GM23248 (cell line): ENCODE data around the gene DHFR2. TPM values are rescaled to one million over a fixed set of nuclear protein-coding genes. Genes with fewer than 3 reads are reported as not detected.

Experiments
- DNase-seq: peaks from one replicate; pipeline ENCODE4 v3.0.0-alpha.2; 2015
- H2AFZ ChIP-seq: fragments of 200-600 bp; sonication (generic); 2 replicates; pipeline ENCODE4 v1.6.1; 2016; ENCODE audit warnings: antibody characterized with exemption
- H3F3A ChIP-seq: fragments of 200-600 bp; sonication (generic); 2 replicates; pipeline ENCODE4 v1.6.1; 2016; ENCODE audit warnings: mild to moderate bottlenecking, antibody characterized with exemption, mixed run types; ENCODE audit not compliant: insufficient read depth
- H3K27ac ChIP-seq: fragments of 200-600 bp; sonication (generic); 2 replicates; pipeline ENCODE4 v1.5.1; 2016; ENCODE audit warnings: mild to moderate bottlenecking
- H3K27me3 ChIP-seq: fragments of 200-600 bp; sonication (generic); replicated peaks from 2 replicates; pipeline ENCODE4 v1.6.1; 2016; ENCODE audit warnings: mild to moderate bottlenecking; ENCODE audit not compliant: insufficient read depth
- H3K36me3 ChIP-seq: fragments of 200-600 bp; sonication (generic); 2 replicates; pipeline ENCODE4 v1.6.1; 2016; ENCODE audit warnings: low read depth, mild to moderate bottlenecking
- H3K4me1 ChIP-seq: fragments of 200-600 bp; sonication (generic); 2 replicates; pipeline ENCODE4 v1.6.1; 2016; ENCODE audit warnings: mild to moderate bottlenecking; ENCODE audit not compliant: insufficient read depth
- H3K4me2 ChIP-seq: fragments of 200-600 bp; sonication (generic); one replicate; pipeline ENCODE4 v1.6.1; 2016; ENCODE audit warnings: mild to moderate bottlenecking; ENCODE audit not compliant: unreplicated experiment
- H3K4me3 ChIP-seq: fragments of 200-600 bp; sonication (generic); 2 replicates; pipeline ENCODE4 v1.5.1; 2016; ENCODE audit warnings: mild to moderate bottlenecking
- H3K79me2 ChIP-seq: fragments of 200-600 bp; sonication (generic); 2 replicates; pipeline ENCODE4 v1.6.1; 2016; ENCODE audit warnings: mild to moderate bottlenecking; ENCODE audit not compliant: insufficient read depth
- H3K9ac ChIP-seq: fragments of 200-600 bp; sonication (generic); 2 replicates; pipeline ENCODE4 v1.6.1; 2016; ENCODE audit warnings: mild to moderate bottlenecking
- H3K9me2 ChIP-seq: fragments of 200-600 bp; sonication (generic); 2 replicates; pipeline ENCODE4 v1.6.1; 2016; ENCODE audit warnings: mixed run types, mild to moderate bottlenecking, moderate library complexity; ENCODE audit not compliant: insufficient read depth
- H3K9me3 ChIP-seq: fragments of 200-600 bp; sonication (generic); one replicate; pipeline ENCODE4 v1.6.1; 2017; ENCODE audit warnings: low read depth
- H4K20me1 ChIP-seq: fragments of 200-600 bp; sonication (generic); 2 replicates; pipeline ENCODE4 v1.6.0; 2016; ENCODE audit not compliant: insufficient read depth
- EZH2 ChIP-seq: fragments of 200-600 bp; sonication (generic); IDR thresholded peaks from 2 replicates; pipeline ENCODE4 v1.6.1; 2018; ENCODE audit warnings: antibody characterized with exemption, mild to moderate bottlenecking; ENCODE audit not compliant: insufficient read depth, poor library complexity, severe bottlenecking
- EZH2phosphoT487 ChIP-seq: fragments of 200-600 bp; sonication (generic); IDR thresholded peaks from 2 replicates; pipeline ENCODE4 v1.6.1; 2018; ENCODE audit warnings: antibody characterized with exemption, moderate library complexity, mild to moderate bottlenecking, low read depth; ENCODE audit not compliant: insufficient read depth
- WGBS, 2 experiments: methylation state at CpG; one replicate each; pipeline ENCODE4 v1.1.6; 2015 to 2017; ENCODE audit warnings: low lambda C conversion rate in 2 of 2, low coverage in 1 of 2; ENCODE audit errors: missing lambda C conversion rate in 2 of 2; 5-methylcytosine and 5-hydroxymethylcytosine counted together
- in situ Hi-C: fragments of 300-500 bp; cut with MboI; formaldehyde crosslinking; loops from 2 replicates; pipeline ENCODE4 v1.15.0; 2020
- polyA plus RNA-seq: library from polyadenylated mRNA; unstranded; fragments of >200 nt; fragmentation: Nextera tagmentation; extraction: Ambion mirVana; gene quantifications from 2 replicates; pipeline ENCODE4 v1.2.1, GENCODE V29; 2016
- total RNA-seq: library from RNA; depleted of rRNA; stranded (reverse); fragments of >200 nt; shearing (Covaris generic); gene quantifications from 2 replicates; pipeline ENCODE4 v1.2.3, GENCODE V29; 2014

Gene DHFR2
- total and polyA plus RNA-seq, 2 experiments from 2014 or later = 3.9 to 4.1 TPM

DNA sequence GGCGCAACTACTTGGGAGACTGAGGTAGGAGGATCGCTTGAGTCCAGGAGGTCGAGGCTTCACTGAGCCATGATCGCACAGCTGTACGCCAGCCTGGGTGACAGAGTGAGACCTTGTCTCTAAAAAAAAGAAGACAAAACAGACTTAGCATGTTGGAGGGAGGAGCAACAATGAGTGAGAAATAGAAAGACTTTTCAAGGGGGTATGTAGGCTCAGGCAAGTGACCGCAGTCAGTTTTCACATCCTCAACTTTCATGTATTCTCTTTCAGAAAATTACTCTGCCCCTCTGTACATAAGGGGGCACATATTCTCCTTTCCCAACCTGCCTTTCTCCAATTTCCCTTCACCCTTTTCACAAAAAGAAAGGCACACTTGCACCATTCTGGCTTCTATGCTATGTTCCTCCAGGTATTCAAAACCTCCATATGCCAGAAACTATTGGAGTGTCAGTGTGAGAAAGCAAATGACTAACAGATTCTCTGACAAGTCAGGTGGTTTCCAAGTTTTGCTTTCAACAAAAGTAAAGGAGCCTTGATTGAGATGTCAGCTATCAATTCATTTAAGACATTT, 7.7 kb upstream of the DHFR2 start:
- H2AFZ ChIP-seq = no peak overlapping the region
- TF ChIP-seq EZH2phosphoT487 = no peak
- TF ChIP-seq EZH2 = no peak
- no peak overlapping the region for H3K9ac ChIP-seq
- in situ Hi-C loops = no loop called here
- H3K79me2 ChIP-seq = peaks cover 60% of the 10 kb centered on the region
- no peaks in the 10 kb centered on the region for H4K20me1 ChIP-seq
- WGBS, 2 experiments = 95 to 97% methylated on average over 6 of the region's 6 CpGs
- H3K9me2 ChIP-seq = no peaks in the 10 kb centered on the region
- H3K4me2 ChIP-seq = no peak overlapping the region
- no peak for DNase-seq
- H3K27ac ChIP-seq = no peak overlapping the region
- no peaks in the 10 kb centered on the region; the same call in 1 of the 2 replicates for H3K4me1 ChIP-seq
- no peaks in the 10 kb centered on the region for H3K36me3 ChIP-seq
- no peaks in the 10 kb centered on the region for H3K9me3 ChIP-seq
- no peak overlapping the region for H3K4me3 ChIP-seq
- 0 out of 2 replicates have a peak, but pooled peaks cover 7% of the 10 kb centered on the region for H3F3A ChIP-seq
- no peaks in the 10 kb centered on the region for H3K27me3 ChIP-seq

DNA sequence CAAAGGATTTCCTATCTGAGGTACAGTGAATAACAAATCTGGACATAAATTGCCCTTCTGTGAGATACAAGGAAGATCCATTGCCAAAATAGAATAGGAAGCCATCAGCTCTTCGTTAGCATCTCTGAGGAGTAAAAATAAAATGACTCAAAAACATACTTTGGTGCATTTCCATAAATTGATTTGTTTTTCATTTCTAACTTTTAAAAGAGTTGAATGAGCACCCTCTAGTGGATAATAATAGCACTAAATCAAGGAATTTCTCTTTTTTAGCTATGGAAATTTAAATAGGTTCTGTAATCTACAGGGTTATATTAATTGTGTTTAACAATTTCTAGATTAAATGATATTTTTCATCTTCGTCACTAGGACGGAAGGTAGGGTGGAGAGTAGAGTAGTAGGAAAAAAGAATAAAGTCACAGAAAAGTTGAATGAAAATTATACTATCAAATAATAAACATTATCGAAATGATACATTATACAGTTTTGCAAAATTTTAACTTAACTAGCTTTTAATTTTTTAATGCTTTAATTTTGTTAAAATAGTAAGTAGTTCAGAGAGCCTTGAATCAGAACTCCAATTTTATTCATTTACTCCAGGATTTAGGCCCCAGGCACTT, 6.6 kb upstream of the DHFR2 start:
- WGBS, 2 experiments = 19 to 21% methylated on average over 4 of the region's 4 CpGs
- Histone ChIP-seq H3K27me3 (no peaks in the 10 kb centered on the region), H3K9me2 (no peaks in the 10 kb centered on the region), H2AFZ (peak overlapping the region; percentile 65), H3K79me2 (peaks cover 60% of the 10 kb centered on the region), H3K36me3 (no peaks in the 10 kb centered on the region), H3K4me3 (no peak overlapping the region), H3F3A (no peaks in the 10 kb centered on the region), H3K27ac (peak overlapping the region; percentile 7; the same call in 1 of the 2 replicates), H3K9me3 (no peaks in the 10 kb centered on the region), H3K4me1 (peaks cover 2% of the 10 kb centered on the region), H3K9ac (no peak overlapping the region; the same call in 1 of the 2 replicates), H4K20me1 (no peaks in the 10 kb centered on the region), H3K4me2 (no peak overlapping the region)
- in situ Hi-C loops = no loop called here
- DNase-seq = peak; percentile 67
- TF ChIP-seq EZH2phosphoT487 = no peak
- TF ChIP-seq EZH2 = no peak

DNA sequence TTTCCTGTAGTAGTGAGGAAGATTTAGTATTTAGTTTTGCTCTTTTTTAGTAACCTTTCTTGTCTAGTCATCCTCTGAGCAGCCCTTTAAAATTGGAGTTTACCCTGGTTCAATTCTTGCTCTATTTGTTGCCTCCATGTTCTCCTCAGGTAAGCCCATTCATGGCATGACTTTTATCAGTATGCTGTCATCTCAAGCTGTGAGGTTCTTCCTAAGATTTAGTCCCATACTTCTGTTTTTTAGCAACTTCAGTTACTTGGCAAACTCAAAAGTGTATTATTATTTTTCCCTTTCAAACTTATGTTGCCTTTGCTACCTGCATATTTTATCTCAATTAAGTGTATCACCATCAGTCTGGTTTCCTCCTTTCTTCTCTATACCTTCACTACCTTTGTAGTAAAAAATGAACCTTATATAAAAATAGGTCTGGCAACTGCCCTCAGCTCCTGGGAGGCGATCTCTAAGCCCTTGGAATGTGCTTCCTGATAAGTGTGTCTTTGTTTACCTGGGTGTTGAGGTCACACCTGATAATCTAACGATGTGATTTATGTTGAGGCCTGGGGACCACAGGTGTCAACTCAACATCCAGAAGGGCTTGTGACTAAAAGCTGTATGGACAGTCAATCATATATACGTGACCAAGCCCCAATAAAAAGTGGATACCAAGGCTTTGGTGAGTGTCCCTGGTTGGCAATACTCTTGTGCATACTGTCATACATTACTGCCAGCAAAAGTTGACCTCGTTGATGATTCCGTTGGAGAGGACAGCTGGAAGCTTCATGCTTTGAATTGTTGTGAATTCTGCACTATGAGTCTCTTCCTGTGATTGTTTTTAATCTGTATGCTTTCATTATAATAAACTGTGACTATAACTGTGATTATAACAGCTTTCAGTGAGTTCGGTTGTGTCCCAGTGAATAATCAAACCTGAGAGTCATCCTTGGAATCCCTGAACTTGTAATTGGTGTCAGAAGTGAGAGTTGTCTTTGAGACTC, 4.1 kb upstream of the DHFR2 start:
- Histone ChIP-seq H3F3A (peaks cover 16% of the 10 kb centered on the region), H3K4me2 (no peak overlapping the region), H3K36me3 (no peaks in the 10 kb centered on the region), H3K9me3 (no peaks in the 10 kb centered on the region), H3K9ac (no peak overlapping the region), H3K27ac (no peak overlapping the region), H3K4me1 (peaks cover 7% of the 10 kb centered on the region), H4K20me1 (no peaks in the 10 kb centered on the region), H3K9me2 (no peaks in the 10 kb centered on the region), H2AFZ (no peak overlapping the region), H3K4me3 (no peak overlapping the region), H3K79me2 (peaks cover 46% of the 10 kb centered on the region), H3K27me3 (no peaks in the 10 kb centered on the region)
- in situ Hi-C loops = no loop called here
- no peak for DNase-seq
- TF ChIP-seq EZH2phosphoT487 = no peak
- TF ChIP-seq EZH2 = no peak
- WGBS, 2 experiments = 90 to 94% methylated on average over 6 of the region's 6 CpGs

DNA sequence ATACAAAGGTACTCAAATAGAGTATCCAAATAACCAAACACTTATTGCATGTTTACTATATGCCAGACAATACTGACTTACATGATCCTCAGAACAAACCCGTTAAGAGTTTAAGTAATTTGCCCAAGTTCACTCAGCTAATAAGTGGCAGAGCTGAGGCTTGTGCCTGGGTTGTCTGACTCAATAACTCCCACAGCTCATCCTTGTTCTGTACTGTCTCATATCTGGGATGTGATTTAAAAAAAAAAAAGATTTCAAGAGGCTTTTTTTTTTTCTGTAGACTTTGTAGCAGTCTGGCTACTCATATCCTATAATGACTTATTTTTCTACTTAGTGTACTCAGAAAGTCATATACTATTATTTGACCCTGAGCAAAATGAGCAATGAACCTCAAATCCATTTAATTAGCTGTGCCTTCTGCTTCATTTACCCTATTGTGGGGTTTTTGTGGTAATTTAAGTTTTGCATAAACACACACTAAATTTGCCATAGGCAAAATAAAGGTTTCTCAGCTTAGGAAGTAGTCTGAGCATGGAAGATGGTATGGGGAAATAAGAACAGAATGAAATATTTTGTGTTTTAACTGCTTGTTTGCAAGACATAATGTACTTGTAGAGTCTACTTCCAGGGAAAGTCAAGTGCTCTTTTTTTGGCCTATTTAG, 3.2 kb upstream of the DHFR2 start:
- 91 to 100% methylated on average over 1 of the region's 1 CpG for WGBS, 2 experiments

More for the DNA sequence above, 3.2 kb upstream of the DHFR2 start:
- H3K9me2 ChIP-seq = no peaks in the 10 kb centered on the region
- DNase-seq = peak; percentile 17
- in situ Hi-C loops = no loop called here
- no peaks in the 10 kb centered on the region for H3K36me3 ChIP-seq
- peak overlapping the region; percentile 8; the same call in 1 of the 2 replicates for H3K9ac ChIP-seq
- H4K20me1 ChIP-seq = no peaks in the 10 kb centered on the region
- H3K4me2 ChIP-seq = no peak overlapping the region
- H3K9me3 ChIP-seq = no peaks in the 10 kb centered on the region
- no peaks in the 10 kb centered on the region for H3K27me3 ChIP-seq
- peaks cover 17% of the 10 kb centered on the region for H3F3A ChIP-seq
- peaks cover 7% of the 10 kb centered on the region for H3K4me1 ChIP-seq
- H2AFZ ChIP-seq = no peak overlapping the region
- TF ChIP-seq EZH2 = no peak
- H3K4me3 ChIP-seq = no peak overlapping the region
- H3K27ac ChIP-seq = no peak overlapping the region
- peaks cover 40% of the 10 kb centered on the region for H3K79me2 ChIP-seq
